Measurements from ENCODE around the gene PTPRT.

Gene PTPRT

GRCh38 chr20:42862446-42862845 is 327.3 kb downstream of the PTPRT start:
- Histone ChIP-seq H2BK120ac (ENCODE audit: low read depth, low read length) (no peak overlapping the region), H2BK12ac (ENCODE audit: low read length in 2 of 2) (no peak overlapping the region), H2AFZ (ENCODE audit: low read depth, low read length) (no peak overlapping the region), H3K9ac (ENCODE audit: low read length) (no peak overlapping the region), H3K18ac (ENCODE audit: low read depth in 1 of 2, low read length in 2 of 2) (no peak overlapping the region), H3K4ac (ENCODE audit: low read depth in 1 of 2, low read length in 2 of 2) (no peak overlapping the region), H3K23ac (ENCODE audit: low read length in 2 of 2) (no peak overlapping the region), H2AK5ac (ENCODE audit: low read length, severe bottlenecking) (no peak overlapping the region), H2BK15ac (ENCODE audit: low read depth, poor library complexity, severe bottlenecking) (no peak overlapping the region), H3K79me1 (replicated peaks; ENCODE audit: low read length, poor library complexity, severe bottlenecking) (no peaks in the 10 kb centered on the region), H3K27me3 (ENCODE audit: control insufficient read depth in 1 of 2, insufficient read depth in 1 of 2, low read length in 2 of 2) (no peaks in the 10 kb centered on the region), H3K4me2 (ENCODE audit: low read length, poor library complexity, severe bottlenecking) (no peak overlapping the region), H3K27ac (ENCODE audit: low read length, poor library complexity, severe bottlenecking) (no peak overlapping the region), H4K91ac (ENCODE audit: low read length) (no peak overlapping the region), H3K9me3 (ENCODE audit: control insufficient read depth, low read length) (no peaks in the 10 kb centered on the region), H3K36me3 (ENCODE audit: control insufficient read depth in 1 of 2, insufficient read depth in 2 of 2, low read depth in 1 of 2, low read length in 2 of 2) (no peaks in the 10 kb centered on the region), H4K8ac (ENCODE audit: low read length) (no peak overlapping the region), H3K14ac (ENCODE audit: low read length in 2 of 2) (no peak overlapping the region), H2BK5ac (ENCODE audit: low read depth, low read length, poor library complexity, severe bottlenecking) (no peak overlapping the region), H3K4me3 (ENCODE audit: insufficient read depth in 1 of 2, low read depth in 1 of 2, low read length in 2 of 2) (no peak overlapping the region), H3K4me1 (ENCODE audit: control insufficient read depth, insufficient read depth, low read depth, low read length) (no peaks in the 10 kb centered on the region)
- WGBS: 43% methylated on average over 3 of the region's 5 CpGs
- no peak for DNase-seq

- WGBS: 70% methylated on average over 7 of the region's 7 CpGs
- H2AK5ac ChIP-seq (ENCODE audit: low read length, severe bottlenecking): no peak overlapping the region
- no peaks in the 10 kb centered on the region for H3K4me1 ChIP-seq (ENCODE audit: control insufficient read depth, insufficient read depth, low read depth, low read length)
- no peak overlapping the region for H3K23ac ChIP-seq (ENCODE audit: low read length in 2 of 2)
- no peaks in the 10 kb centered on the region for H3K36me3 ChIP-seq (ENCODE audit: control insufficient read depth in 1 of 2, insufficient read depth in 2 of 2, low read depth in 1 of 2, low read length in 2 of 2)
- H3K4me3 ChIP-seq (ENCODE audit: insufficient read depth in 1 of 2, low read depth in 1 of 2, low read length in 2 of 2): no peak overlapping the region
- no peak overlapping the region for H3K14ac ChIP-seq (ENCODE audit: low read length in 2 of 2)
- no peak for DNase-seq
- H3K4me2 ChIP-seq (ENCODE audit: low read length, poor library complexity, severe bottlenecking): no peak overlapping the region
- H2BK5ac ChIP-seq (ENCODE audit: low read depth, low read length, poor library complexity, severe bottlenecking): no peak overlapping the region
- no peaks in the 10 kb centered on the region for H3K9me3 ChIP-seq (ENCODE audit: control insufficient read depth, low read length)
- H3K79me1 ChIP-seq (replicated peaks; ENCODE audit: low read length, poor library complexity, severe bottlenecking): no peaks in the 10 kb centered on the region
- H4K8ac ChIP-seq (ENCODE audit: low read length): no peak overlapping the region
- no peaks in the 10 kb centered on the region for H3K27me3 ChIP-seq (ENCODE audit: control insufficient read depth in 1 of 2, insufficient read depth in 1 of 2, low read length in 2 of 2)
- H3K9ac ChIP-seq (ENCODE audit: low read length): no peak overlapping the region
- no peak overlapping the region for H2BK12ac ChIP-seq (ENCODE audit: low read length in 2 of 2)
- no peak overlapping the region for H3K27ac ChIP-seq (ENCODE audit: low read length, poor library complexity, severe bottlenecking)
- no peak overlapping the region for H4K91ac ChIP-seq (ENCODE audit: low read length)
- no peak overlapping the region for H2AFZ ChIP-seq (ENCODE audit: low read depth, low read length)
- H3K18ac ChIP-seq (ENCODE audit: low read depth in 1 of 2, low read length in 2 of 2): no peak overlapping the region
- H2BK15ac ChIP-seq (ENCODE audit: low read depth, poor library complexity, severe bottlenecking): no peak overlapping the region
- no peak overlapping the region for H3K4ac ChIP-seq (ENCODE audit: low read depth in 1 of 2, low read length in 2 of 2)
- no peak overlapping the region for H2BK120ac ChIP-seq (ENCODE audit: low read depth, low read length)
Measured at GRCh38 chr20:42857446-42857845, 332.3 kb downstream of the PTPRT start.

- Histone ChIP-seq H3K9ac (ENCODE audit: low read length) (no peak overlapping the region), H3K14ac (ENCODE audit: low read length in 2 of 2) (no peak overlapping the region), H2BK15ac (ENCODE audit: low read depth, poor library complexity, severe bottlenecking) (no peak overlapping the region), H2AK5ac (ENCODE audit: low read length, severe bottlenecking) (no peak overlapping the region), H3K4ac (ENCODE audit: low read depth in 1 of 2, low read length in 2 of 2) (no peak overlapping the region), H3K23ac (ENCODE audit: low read length in 2 of 2) (no peak overlapping the region), H3K36me3 (ENCODE audit: control insufficient read depth in 1 of 2, insufficient read depth in 2 of 2, low read depth in 1 of 2, low read length in 2 of 2) (no peaks in the 10 kb centered on the region), H3K4me3 (ENCODE audit: insufficient read depth in 1 of 2, low read depth in 1 of 2, low read length in 2 of 2) (no peak overlapping the region), H3K27me3 (ENCODE audit: control insufficient read depth in 1 of 2, insufficient read depth in 1 of 2, low read length in 2 of 2) (no peaks in the 10 kb centered on the region), H2BK120ac (ENCODE audit: low read depth, low read length) (no peak overlapping the region), H2BK12ac (ENCODE audit: low read length in 2 of 2) (no peak overlapping the region), H2BK5ac (ENCODE audit: low read depth, low read length, poor library complexity, severe bottlenecking) (no peak overlapping the region), H3K4me2 (ENCODE audit: low read length, poor library complexity, severe bottlenecking) (no peak overlapping the region), H3K4me1 (ENCODE audit: control insufficient read depth, insufficient read depth, low read depth, low read length) (no peaks in the 10 kb centered on the region), H3K18ac (ENCODE audit: low read depth in 1 of 2, low read length in 2 of 2) (no peak overlapping the region), H3K27ac (ENCODE audit: low read length, poor library complexity, severe bottlenecking) (no peak overlapping the region), H4K91ac (ENCODE audit: low read length) (no peak overlapping the region), H2AFZ (ENCODE audit: low read depth, low read length) (no peak overlapping the region), H4K8ac (ENCODE audit: low read length) (no peak overlapping the region), H3K9me3 (ENCODE audit: control insufficient read depth, low read length) (no peaks in the 10 kb centered on the region), H3K79me1 (replicated peaks; ENCODE audit: low read length, poor library complexity, severe bottlenecking) (no peaks in the 10 kb centered on the region)
- no peak for DNase-seq
- 42% methylated on average over 1 of the region's 1 CpG for WGBS
Measured at GRCh38 chr20:42855896-42856295, 333.8 kb downstream of the PTPRT start.

GRCh38 chr20:42852691-42853090 is 337.0 kb downstream of the PTPRT start:
- no peak overlapping the region for H3K18ac ChIP-seq (ENCODE audit: low read depth in 1 of 2, low read length in 2 of 2)
- no peak for DNase-seq
- no peak overlapping the region for H3K4me3 ChIP-seq (ENCODE audit: insufficient read depth in 1 of 2, low read depth in 1 of 2, low read length in 2 of 2)

More at GRCh38 chr20:42852691-42853090, 337.0 kb downstream of the PTPRT start:
- Histone ChIP-seq H2BK15ac (ENCODE audit: low read depth, poor library complexity, severe bottlenecking) (no peak overlapping the region), H2AFZ (ENCODE audit: low read depth, low read length) (no peak overlapping the region), H2BK120ac (ENCODE audit: low read depth, low read length) (no peak overlapping the region), H3K14ac (ENCODE audit: low read length in 2 of 2) (no peak overlapping the region), H2BK5ac (ENCODE audit: low read depth, low read length, poor library complexity, severe bottlenecking) (no peak overlapping the region), H4K91ac (ENCODE audit: low read length) (no peak overlapping the region), H3K23ac (ENCODE audit: low read length in 2 of 2) (no peak overlapping the region), H3K27me3 (ENCODE audit: control insufficient read depth in 1 of 2, insufficient read depth in 1 of 2, low read length in 2 of 2) (no peaks in the 10 kb centered on the region), H2BK12ac (ENCODE audit: low read length in 2 of 2) (no peak overlapping the region), H3K4me2 (ENCODE audit: low read length, poor library complexity, severe bottlenecking) (no peak overlapping the region), H3K27ac (ENCODE audit: low read length, poor library complexity, severe bottlenecking) (no peak overlapping the region), H3K4me1 (ENCODE audit: control insufficient read depth, insufficient read depth, low read depth, low read length) (no peaks in the 10 kb centered on the region), H3K79me1 (replicated peaks; ENCODE audit: low read length, poor library complexity, severe bottlenecking) (no peaks in the 10 kb centered on the region), H3K36me3 (ENCODE audit: control insufficient read depth in 1 of 2, insufficient read depth in 2 of 2, low read depth in 1 of 2, low read length in 2 of 2) (no peaks in the 10 kb centered on the region), H3K9me3 (ENCODE audit: control insufficient read depth, low read length) (no peaks in the 10 kb centered on the region), H3K9ac (ENCODE audit: low read length) (no peak overlapping the region), H3K4ac (ENCODE audit: low read depth in 1 of 2, low read length in 2 of 2) (no peak overlapping the region), H2AK5ac (ENCODE audit: low read length, severe bottlenecking) (no peak overlapping the region), H4K8ac (ENCODE audit: low read length) (no peak overlapping the region)
